Activated naive CD8-positive, alpha-beta T cell treated with anti-CD3 and anti-CD28 coated beads, Interleukin-2, amount 10 ng/mL, durations not matched to agents 7 days and 5 days (primary cell): Measurements from ENCODE around the gene ARHGEF28. TPM values are rescaled to one million over a fixed set of nuclear protein-coding genes. Genes with fewer than 3 reads are reported as not detected.

Experiments
- ATAC-seq: fragments of 150-1000 bp; cut with Tn5 transposase; one replicate; pipeline ENCODE4 v1.10.0; 2021; ENCODE audit warnings: low read depth, moderate library complexity
- POLR2A ChIA-PET: fragments of 350-600 bp; sonication (Branson Sonifier 250); formaldehyde crosslinking; loops from one replicate; lab custom pipeline; 2021; ENCODE audit warnings: antibody characterized with exemption; lab: Charles Lee
- DNase-seq: peaks from one replicate; pipeline ENCODE4 v3.0.0; 2021
- H3K27ac Mint-ChIP-seq: one replicate; pipeline ENCODE4 v1.8.0; 2022; ENCODE audit warnings: mild to moderate bottlenecking, mixed read lengths
- H3K27me3 Mint-ChIP-seq: one replicate; pipeline ENCODE4 v1.8.0; 2022; ENCODE audit warnings: mild to moderate bottlenecking, moderate library complexity, mixed read lengths
- H3K36me3 Mint-ChIP-seq: one replicate; pipeline ENCODE4 v1.8.0; 2021; ENCODE audit warnings: mild to moderate bottlenecking, mixed read lengths
- H3K4me1 Mint-ChIP-seq: one replicate; pipeline ENCODE4 v1.8.0; 2021; ENCODE audit warnings: mixed read lengths
- H3K4me3 Mint-ChIP-seq: one replicate; pipeline ENCODE4 v1.8.0; 2022; ENCODE audit warnings: mild to moderate bottlenecking, moderate library complexity, mixed read lengths
- H3K9me3 Mint-ChIP-seq: one replicate; pipeline ENCODE4 v1.8.0; 2021; ENCODE audit warnings: mixed read lengths
- total RNA-seq, 2 experiments: library from RNA; stranded (reverse); gene quantifications; one replicate each; pipeline ENCODE4 v1.2.3, GENCODE V29; 2021

Gene ARHGEF28
- total RNA-seq, 2 experiments from 2014 or later, result 0.14 TPM; not detected in 1

DNA sequence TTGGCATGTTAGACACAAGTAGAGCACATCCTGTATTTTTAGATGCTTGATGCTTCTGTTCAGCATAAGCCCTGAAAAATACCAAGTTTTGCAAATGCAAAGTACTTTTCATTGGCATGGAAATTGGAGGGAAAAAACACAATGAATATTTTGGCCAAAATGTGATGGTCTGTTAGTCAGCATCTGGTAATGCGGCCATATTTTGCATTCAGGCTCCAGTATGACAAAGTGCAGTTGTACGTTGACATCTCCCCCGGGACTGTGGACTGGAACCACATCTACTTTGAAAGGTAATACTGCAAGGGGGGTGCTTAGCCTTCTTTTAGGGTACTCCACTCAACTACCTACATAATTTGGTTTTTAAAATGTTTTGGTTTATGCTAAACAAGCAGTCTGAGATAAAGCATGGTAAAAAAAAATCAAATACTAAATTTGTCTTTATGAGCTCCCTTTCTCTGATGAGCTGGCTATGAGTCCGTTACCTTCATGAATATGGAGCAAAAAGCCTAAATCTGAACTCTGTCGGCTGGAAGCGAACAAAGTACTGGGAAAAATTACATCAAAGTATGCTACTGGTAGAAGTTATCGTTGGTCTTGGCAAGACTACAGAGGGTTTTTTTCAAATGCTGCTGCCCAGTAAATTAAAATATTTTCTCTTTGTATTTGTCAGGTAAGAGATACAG is 297.0 kb downstream of the ARHGEF28 start:
- H3K9me3 Mint-ChIP-seq, result no peaks in the 10 kb centered on the region
- POLR2A ChIA-PET, result no interaction called here

DNA sequence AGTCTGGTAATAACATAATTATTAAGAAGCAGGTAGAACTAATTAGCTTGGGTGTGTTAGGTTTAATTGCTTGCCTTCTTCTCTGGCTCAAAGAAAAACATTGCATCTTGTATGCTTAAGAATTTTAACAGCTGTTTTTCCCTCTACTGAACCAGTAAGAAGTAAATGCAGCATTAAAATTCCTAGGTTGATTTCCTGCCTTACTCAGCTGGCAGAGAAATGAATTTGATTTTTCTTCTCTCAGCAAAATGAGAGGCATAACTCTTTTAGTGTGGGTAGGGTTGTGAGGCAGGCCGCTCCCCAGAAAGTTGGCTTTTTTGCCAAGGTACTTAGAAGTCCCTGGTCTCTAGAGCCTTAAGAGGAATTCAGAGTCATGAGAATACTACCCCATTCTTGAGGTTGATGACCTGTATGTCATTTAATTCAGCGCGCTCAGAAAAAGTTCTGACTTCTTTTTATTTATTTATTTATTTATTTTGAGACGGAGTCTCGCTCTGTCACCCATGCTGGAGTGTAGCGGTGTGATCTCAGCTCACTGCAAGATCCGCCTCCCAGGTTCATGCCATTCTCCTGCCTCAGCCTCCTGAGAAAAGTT is 302.6 kb downstream of the ARHGEF28 start:
- Mint-ChIP-seq H3K36me3 (no peaks in the 10 kb centered on the region), H3K27ac (no peak overlapping the region), H3K27me3 (peaks cover 2% of the 10 kb centered on the region), H3K9me3 (no peaks in the 10 kb centered on the region), H3K4me3 (no peak overlapping the region), H3K4me1 (no peaks in the 10 kb centered on the region)
- POLR2A ChIA-PET, result no interaction called here
- ATAC-seq, result no peak
- no peak for DNase-seq

More for the DNA sequence above, 297.0 kb downstream of the ARHGEF28 start:
- Mint-ChIP-seq H3K4me3 (no peak overlapping the region), H3K36me3 (no peaks in the 10 kb centered on the region), H3K27ac (no peak overlapping the region), H3K27me3 (peaks cover 3% of the 10 kb centered on the region), H3K4me1 (no peaks in the 10 kb centered on the region)
- no peak for DNase-seq
- ATAC-seq, result no peak

DNA sequence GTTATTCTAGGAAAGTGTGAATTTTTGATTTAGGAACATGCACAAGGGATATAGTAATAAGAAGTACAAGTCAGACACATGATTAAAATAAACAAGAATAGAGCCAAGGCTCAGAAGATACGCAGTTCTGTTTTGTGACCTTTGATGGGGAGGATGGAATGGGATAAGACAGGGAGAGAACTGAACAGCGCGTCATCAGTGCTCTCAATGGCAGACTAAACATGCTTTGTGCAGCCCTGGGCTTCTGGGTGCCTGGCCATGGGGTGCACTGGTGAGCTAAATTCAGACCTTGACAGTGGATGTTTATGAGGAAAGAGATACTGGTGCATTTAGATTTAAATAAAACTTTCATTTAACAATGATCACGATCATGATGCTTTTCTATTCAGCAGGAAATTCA is 309.7 kb downstream of the ARHGEF28 start:
- Mint-ChIP-seq H3K36me3 (no peaks in the 10 kb centered on the region), H3K4me1 (no peaks in the 10 kb centered on the region), H3K4me3 (no peak overlapping the region), H3K27ac (no peak overlapping the region), H3K27me3 (peaks cover 7% of the 10 kb centered on the region), H3K9me3 (no peaks in the 10 kb centered on the region)
- DNase-seq (no peak), ATAC-seq (no peak)
- POLR2A ChIA-PET, result no interaction called here

DNA sequence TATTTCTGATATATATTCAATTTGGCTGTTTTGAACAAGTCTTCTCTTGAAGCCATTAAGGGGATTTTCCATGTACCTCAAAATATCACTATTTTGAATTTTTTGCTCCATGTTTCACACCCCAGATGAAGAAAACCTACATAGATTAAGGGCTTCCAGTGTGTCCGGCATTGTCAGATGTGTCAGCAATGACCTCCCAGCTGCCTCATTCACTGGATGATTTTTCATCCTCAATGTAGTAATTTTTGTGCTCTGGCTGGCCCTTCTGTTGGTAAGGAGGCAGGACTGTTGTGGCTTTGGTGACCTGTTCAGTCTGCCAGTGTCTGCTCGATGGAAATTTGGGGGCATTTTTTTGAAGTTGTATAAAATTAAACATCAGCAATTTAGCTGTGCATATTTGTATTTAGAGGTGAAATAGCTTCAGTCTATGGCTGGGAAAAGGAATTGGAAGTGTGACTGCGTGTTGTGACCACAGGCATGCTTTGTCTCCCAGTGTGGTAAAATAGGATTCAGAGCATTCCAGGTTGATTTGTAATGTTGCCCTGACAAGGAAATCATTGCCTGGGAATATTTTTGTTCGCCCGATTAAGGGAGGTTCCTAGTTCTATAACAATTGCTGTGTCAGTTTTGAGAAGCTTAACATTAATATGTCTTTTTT is 312.4 kb downstream of the ARHGEF28 start:
- Mint-ChIP-seq H3K27me3 (peaks cover 7% of the 10 kb centered on the region), H3K4me3 (no peak overlapping the region), H3K9me3 (no peaks in the 10 kb centered on the region), H3K4me1 (no peaks in the 10 kb centered on the region), H3K27ac (no peak overlapping the region), H3K36me3 (no peaks in the 10 kb centered on the region)
- POLR2A ChIA-PET, result no interaction called here
- ATAC-seq (no peak), DNase-seq (no peak)

DNA sequence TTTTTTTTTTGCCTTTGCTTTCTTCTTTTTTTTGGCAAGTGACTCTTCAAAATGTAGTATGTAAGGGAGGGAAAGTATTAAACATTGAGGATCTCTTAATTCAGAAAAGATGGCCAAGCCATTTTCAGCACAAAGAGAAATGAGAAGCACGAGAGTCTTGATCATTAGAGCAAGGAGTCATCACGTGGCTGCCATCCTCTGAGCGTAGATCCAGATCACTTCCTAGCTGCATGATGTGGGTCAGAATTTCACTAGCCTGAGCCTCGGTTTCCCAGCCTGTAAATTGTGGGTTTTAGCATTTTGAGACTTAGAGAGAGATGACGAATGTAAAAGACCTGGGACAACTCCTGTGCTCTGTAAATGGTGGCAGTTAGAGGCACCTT is 312.9 kb downstream of the ARHGEF28 start:
- no peak for ATAC-seq
- no peaks in the 10 kb centered on the region for H3K36me3 Mint-ChIP-seq
- H3K27me3 Mint-ChIP-seq, result peaks cover 3% of the 10 kb centered on the region
- H3K27ac Mint-ChIP-seq, result no peak overlapping the region
- POLR2A ChIA-PET, result no interaction called here
- no peak for DNase-seq
- H3K4me3 Mint-ChIP-seq, result no peak overlapping the region
- no peaks in the 10 kb centered on the region for H3K4me1 Mint-ChIP-seq
- no peaks in the 10 kb centered on the region for H3K9me3 Mint-ChIP-seq

DNA sequence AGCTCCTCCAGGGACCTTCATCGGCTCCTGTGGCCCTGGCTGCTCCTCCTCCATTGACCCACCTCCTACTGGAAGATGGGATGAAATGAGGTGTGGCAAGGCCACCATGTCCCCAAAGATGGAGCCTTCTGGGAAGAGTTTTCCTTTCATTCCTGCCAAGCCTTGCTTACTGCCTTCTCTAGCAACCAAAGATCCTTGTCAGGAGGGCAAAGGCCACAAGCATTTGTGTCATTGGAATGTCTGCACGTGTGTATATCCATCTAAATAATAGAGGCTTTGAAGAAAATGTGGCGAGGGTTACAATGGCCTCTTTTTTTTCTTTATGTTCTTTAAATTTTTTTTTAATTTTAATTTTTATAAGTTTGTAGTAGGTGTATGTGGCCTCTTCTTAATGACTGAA is 313.6 kb downstream of the ARHGEF28 start:
- Mint-ChIP-seq H3K4me3 (no peak overlapping the region), H3K27ac (no peak overlapping the region), H3K9me3 (no peaks in the 10 kb centered on the region), H3K27me3 (peaks cover 3% of the 10 kb centered on the region), H3K36me3 (no peaks in the 10 kb centered on the region), H3K4me1 (no peaks in the 10 kb centered on the region)
- no peak for DNase-seq
- no peak for ATAC-seq
- POLR2A ChIA-PET, result no interaction called here

DNA sequence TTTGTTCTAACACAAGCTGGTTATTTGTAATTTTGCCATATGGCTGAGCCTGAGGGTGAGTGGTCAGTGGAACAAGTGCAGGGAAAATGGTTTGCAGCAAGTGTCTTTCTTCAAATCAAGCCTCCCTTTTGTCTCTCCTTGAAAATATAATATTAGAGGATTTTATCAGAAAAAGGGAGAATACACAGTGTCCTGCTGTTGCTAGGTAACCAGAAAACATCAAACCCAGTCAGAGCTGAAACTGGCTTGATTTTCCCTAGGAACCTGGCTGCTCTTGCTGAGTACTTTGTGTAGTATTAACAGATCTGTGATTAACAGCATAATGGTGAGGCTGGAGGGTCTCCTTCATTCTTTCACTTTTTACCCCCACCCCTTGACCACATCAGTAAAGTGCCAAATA is 314.0 kb downstream of the ARHGEF28 start:
- ATAC-seq (no peak), DNase-seq (no peak)
- Mint-ChIP-seq H3K27me3 (peaks cover 3% of the 10 kb centered on the region), H3K4me3 (no peak overlapping the region), H3K27ac (no peak overlapping the region), H3K36me3 (no peaks in the 10 kb centered on the region), H3K4me1 (no peaks in the 10 kb centered on the region), H3K9me3 (no peaks in the 10 kb centered on the region)
- POLR2A ChIA-PET, result no interaction called here

DNA sequence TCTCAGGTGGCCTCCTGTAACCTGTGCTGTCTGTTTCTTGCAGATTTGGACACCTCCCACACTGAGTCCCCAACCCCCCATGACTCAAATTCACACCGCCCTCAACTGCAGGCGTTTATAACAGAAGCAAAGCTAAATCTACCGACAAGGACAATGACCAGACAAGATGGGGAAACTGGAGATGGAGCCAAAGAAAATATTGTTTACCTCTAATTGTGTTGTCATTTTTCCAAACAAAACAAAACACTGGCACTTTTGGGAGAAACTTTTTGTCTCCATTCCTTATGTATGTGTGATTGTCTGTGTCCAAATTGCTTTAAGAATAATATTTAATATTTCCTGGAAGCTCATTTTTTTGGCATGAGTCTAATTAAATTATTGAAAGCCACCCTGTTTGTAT is 314.8 kb downstream of the ARHGEF28 start:
- H3K27me3 Mint-ChIP-seq, result peaks cover 3% of the 10 kb centered on the region
- no peak overlapping the region for H3K27ac Mint-ChIP-seq
- no peaks in the 10 kb centered on the region for H3K9me3 Mint-ChIP-seq
- DNase-seq (no peak), ATAC-seq (no peak)
- no peaks in the 10 kb centered on the region for H3K4me1 Mint-ChIP-seq
- POLR2A ChIA-PET, result no interaction called here
- H3K36me3 Mint-ChIP-seq, result no peaks in the 10 kb centered on the region
- H3K4me3 Mint-ChIP-seq, result no peak overlapping the region

DNA sequence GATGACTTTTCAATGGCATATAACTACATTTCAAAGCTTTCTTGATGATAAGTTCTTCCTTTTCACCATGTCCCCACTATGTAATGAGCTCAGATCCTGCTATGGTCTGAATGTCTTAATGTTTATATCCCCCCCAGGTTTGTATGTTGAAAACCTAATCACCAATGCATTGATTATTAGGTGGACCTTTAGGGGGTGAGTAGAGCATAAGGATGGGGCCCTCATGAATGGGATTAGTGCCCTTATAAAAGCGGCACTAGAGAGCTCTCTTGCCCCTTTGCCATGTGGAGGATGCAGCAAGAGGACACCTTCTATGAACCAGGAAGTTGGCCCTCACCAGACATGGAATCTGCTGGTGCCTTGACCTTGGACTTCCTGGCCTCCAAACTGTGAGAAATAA is 316.8 kb downstream of the ARHGEF28 start:
- Mint-ChIP-seq H3K9me3 (no peaks in the 10 kb centered on the region), H3K36me3 (no peaks in the 10 kb centered on the region)
- POLR2A ChIA-PET, result no interaction called here

DNA sequence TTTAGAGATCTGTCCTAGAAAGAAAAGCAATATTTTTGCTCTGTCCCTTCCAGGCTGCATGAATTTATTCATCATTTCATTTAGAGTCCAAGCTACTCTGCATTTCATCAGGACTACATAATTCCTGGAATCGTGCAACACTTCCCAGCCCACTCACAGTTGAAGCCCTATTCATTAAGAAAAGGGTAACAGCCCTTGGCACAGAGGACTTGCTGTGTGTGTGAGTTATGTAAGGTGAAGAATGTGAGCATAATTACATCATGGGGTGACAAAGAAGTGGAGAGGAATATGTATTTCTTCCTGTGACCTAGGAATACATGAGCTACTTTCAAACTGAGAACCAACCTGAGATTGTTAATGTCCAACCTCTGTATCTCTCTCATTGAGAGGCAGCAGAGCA is 317.4 kb downstream of the ARHGEF28 start:
- Mint-ChIP-seq H3K27me3 (peaks cover 5% of the 10 kb centered on the region), H3K4me3 (no peak overlapping the region), H3K4me1 (no peaks in the 10 kb centered on the region), H3K9me3 (no peaks in the 10 kb centered on the region), H3K36me3 (no peaks in the 10 kb centered on the region), H3K27ac (no peak overlapping the region)
- POLR2A ChIA-PET, result no interaction called here
- DNase-seq (no peak), ATAC-seq (no peak)

More for the DNA sequence above, 316.8 kb downstream of the ARHGEF28 start:
- Mint-ChIP-seq H3K27ac (no peak overlapping the region), H3K4me1 (no peaks in the 10 kb centered on the region), H3K4me3 (no peak overlapping the region), H3K27me3 (peaks cover 5% of the 10 kb centered on the region)
- DNase-seq (no peak), ATAC-seq (no peak)

DNA sequence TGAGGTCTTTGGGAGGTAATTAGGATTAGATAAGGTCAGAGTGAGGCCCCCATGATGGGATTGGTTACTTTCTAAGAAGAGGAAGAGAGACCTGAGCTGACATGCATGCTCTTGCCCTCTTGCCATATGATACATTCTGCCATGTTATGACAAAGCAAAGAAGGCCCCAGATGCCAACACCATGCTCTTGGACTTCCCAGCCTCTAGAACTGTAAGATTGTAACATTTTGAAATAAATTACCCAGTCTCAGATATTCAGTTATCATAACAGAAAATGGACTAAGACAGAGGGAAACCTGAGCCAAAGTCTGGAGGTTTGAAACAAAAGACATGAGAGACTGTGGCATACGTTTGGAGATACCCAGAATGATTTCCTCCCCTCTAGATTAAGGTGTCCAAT is 318.6 kb downstream of the ARHGEF28 start:
- no peak for DNase-seq
- Mint-ChIP-seq H3K27me3 (peaks cover 2% of the 10 kb centered on the region), H3K9me3 (no peaks in the 10 kb centered on the region), H3K36me3 (no peaks in the 10 kb centered on the region), H3K4me1 (no peaks in the 10 kb centered on the region), H3K27ac (no peak overlapping the region), H3K4me3 (no peak overlapping the region)
- POLR2A ChIA-PET, result no interaction called here
- ATAC-seq, result no peak

DNA sequence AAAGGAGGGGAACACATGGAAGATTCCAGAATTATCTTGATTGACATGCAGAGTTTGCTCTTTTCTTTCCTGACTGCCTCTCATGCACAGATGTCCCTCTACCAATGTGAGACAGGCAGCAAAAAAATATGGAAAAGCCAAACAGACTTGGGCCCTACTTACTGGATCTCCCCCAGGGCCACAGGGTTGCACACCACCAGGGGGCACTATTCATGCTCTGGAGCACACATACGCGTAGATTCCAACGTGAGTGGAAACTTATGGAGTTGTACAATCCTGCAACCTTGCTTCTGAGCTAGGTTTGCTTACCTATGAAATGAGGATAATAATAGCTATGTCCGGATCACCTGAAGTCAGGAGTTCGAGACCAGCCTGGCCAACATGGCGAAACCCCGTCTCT is 319.5 kb downstream of the ARHGEF28 start:
- POLR2A ChIA-PET, result no interaction called here
- ATAC-seq, result no peak
- no peak overlapping the region for H3K27ac Mint-ChIP-seq
- peaks cover 2% of the 10 kb centered on the region for H3K27me3 Mint-ChIP-seq
- H3K36me3 Mint-ChIP-seq, result no peaks in the 10 kb centered on the region
- no peaks in the 10 kb centered on the region for H3K4me1 Mint-ChIP-seq
- no peaks in the 10 kb centered on the region for H3K9me3 Mint-ChIP-seq
- no peak for DNase-seq
- H3K4me3 Mint-ChIP-seq, result no peak overlapping the region

DNA sequence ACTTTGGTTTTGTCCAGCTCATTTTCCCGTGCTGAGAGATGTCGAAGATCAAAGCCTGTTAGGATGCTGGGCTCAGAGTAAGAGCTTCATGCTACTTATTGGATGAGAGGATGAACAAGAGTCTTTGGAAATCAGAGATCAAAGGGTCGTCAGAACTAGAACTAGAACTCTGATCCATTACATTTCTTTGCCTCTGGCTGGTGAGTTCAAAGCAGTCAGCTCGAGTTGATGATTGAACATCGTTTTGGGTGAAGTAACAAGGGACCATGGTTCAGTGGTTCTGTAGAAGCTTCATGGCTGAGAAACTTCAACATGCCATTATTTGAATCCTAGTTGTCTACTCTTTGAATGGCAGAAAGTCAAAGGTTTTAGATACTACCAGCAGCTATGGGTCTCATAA is 320.3 kb downstream of the ARHGEF28 start:
- no peaks in the 10 kb centered on the region for H3K36me3 Mint-ChIP-seq
- DNase-seq (no peak), ATAC-seq (no peak)
- H3K4me1 Mint-ChIP-seq, result no peaks in the 10 kb centered on the region
- POLR2A ChIA-PET, result no interaction called here
- H3K9me3 Mint-ChIP-seq, result no peaks in the 10 kb centered on the region
- H3K4me3 Mint-ChIP-seq, result no peak overlapping the region
- H3K27ac Mint-ChIP-seq, result no peak overlapping the region
- peaks cover 2% of the 10 kb centered on the region for H3K27me3 Mint-ChIP-seq
